ENCODE measurements around the gene RAPGEF3.

Gene RAPGEF3

GRCh38 chr12:47717443-47718193 lies 41.1 kb downstream of the RAPGEF3 start (continued):
- TF ChIP-seq ZIC2 (tag by site-specific recombination; IDR thresholded peaks at IDR 0.05) = peak; percentile 92
- peak; percentile 76 for TF ChIP-seq KLF17 (tag by site-specific recombination; IDR thresholded peaks at IDR 0.05)
- TF ChIP-seq ZNF660 (tag by site-specific recombination; IDR thresholded peaks at IDR 0.05) = peak; percentile 81
- peak; percentile 60 for TF ChIP-seq SCRT2 (tag by site-specific recombination; IDR thresholded peaks at IDR 0.05)
- TF ChIP-seq, protein P1, sequence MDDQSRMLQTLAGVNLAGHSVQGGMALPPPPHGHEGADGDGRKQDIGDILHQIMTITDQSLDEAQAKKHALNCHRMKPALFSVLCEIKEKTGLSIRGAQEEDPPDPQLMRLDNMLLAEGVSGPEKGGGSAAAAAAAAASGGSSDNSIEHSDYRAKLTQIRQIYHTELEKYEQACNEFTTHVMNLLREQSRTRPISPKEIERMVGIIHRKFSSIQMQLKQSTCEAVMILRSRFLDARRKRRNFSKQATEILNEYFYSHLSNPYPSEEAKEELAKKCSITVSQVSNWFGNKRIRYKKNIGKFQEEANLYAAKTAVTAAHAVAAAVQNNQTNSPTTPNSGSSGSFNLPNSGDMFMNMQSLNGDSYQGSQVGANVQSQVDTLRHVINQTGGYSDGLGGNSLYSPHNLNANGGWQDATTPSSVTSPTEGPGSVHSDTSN (CRISPR knock-in tag; IDR thresholded peaks at IDR 0.05) = 0 out of 2 replicates have a peak, but pooled peaks have one; percentile 28
- TF ChIP-seq ZNF555 (tag by site-specific recombination; conservative IDR thresholded peaks at IDR 0.05) = no peak
- no peak for TF ChIP-seq ZNF394 (tag by site-specific recombination; IDR thresholded peaks at IDR 0.05; ENCODE audit: borderline replicate concordance)
- peak; percentile 62 for TF ChIP-seq PRDM1 (tag by site-specific recombination; IDR thresholded peaks at IDR 0.05)
- TF ChIP-seq ZNF174 (tag by site-specific recombination; IDR thresholded peaks at IDR 0.05) = no peak
- TF ChIP-seq ZNF707 (tag by site-specific recombination; IDR thresholded peaks at IDR 0.05) = no peak
- TF ChIP-seq ZNF341 (tag by site-specific recombination; IDR thresholded peaks at IDR 0.05; ENCODE audit: low read depth) = no peak
- TF ChIP-seq PRDM10 (tag by site-specific recombination; IDR thresholded peaks at IDR 0.05) = peak; percentile 58
- no peak for TF ChIP-seq ZNF792 (tag by site-specific recombination; IDR thresholded peaks at IDR 0.05)
- TF ChIP-seq ZNF561 (tag by site-specific recombination; IDR thresholded peaks at IDR 0.05; ENCODE audit: borderline replicate concordance) = peak; percentile 60; the same call in 1 of the 2 replicates
- peak; percentile 74; the same call in 1 of the 2 replicates for TF ChIP-seq ZNF2 (tag by site-specific recombination; IDR thresholded peaks at IDR 0.05)
- no peak for TF ChIP-seq ZBTB49 (tag by site-specific recombination; IDR thresholded peaks at IDR 0.05; ENCODE audit: low read depth)
- TF ChIP-seq ZBTB20 (tag by site-specific recombination; IDR thresholded peaks at IDR 0.05) = peak; percentile 46; the same call in 1 of the 2 replicates
- TF ChIP-seq, protein P2, sequence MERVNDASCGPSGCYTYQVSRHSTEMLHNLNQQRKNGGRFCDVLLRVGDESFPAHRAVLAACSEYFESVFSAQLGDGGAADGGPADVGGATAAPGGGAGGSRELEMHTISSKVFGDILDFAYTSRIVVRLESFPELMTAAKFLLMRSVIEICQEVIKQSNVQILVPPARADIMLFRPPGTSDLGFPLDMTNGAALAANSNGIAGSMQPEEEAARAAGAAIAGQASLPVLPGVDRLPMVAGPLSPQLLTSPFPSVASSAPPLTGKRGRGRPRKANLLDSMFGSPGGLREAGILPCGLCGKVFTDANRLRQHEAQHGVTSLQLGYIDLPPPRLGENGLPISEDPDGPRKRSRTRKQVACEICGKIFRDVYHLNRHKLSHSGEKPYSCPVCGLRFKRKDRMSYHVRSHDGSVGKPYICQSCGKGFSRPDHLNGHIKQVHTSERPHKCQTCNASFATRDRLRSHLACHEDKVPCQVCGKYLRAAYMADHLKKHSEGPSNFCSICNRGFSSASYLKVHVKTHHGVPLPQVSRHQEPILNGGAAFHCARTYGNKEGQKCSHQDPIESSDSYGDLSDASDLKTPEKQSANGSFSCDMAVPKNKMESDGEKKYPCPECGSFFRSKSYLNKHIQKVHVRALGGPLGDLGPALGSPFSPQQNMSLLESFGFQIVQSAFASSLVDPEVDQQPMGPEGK (tag by site-specific recombination; IDR thresholded peaks at IDR 0.05) = peak; percentile 83
- TF ChIP-seq GLIS1 (tag by site-specific recombination; IDR thresholded peaks at IDR 0.05) = peak; percentile 70
- peak; percentile 57 for TF ChIP-seq ZSCAN4 (tag by site-specific recombination; IDR thresholded peaks at IDR 0.05)
- TF ChIP-seq ZNF157 (tag by site-specific recombination; IDR thresholded peaks at IDR 0.05) = no peak
- 0 out of 2 replicates have a peak, but pooled peaks have one; percentile 20 for TF ChIP-seq ZBTB11 (tag by site-specific recombination; conservative IDR thresholded peaks at IDR 0.05; ENCODE audit: low read depth)
